ENCODE results near the gene OR2A7.
"Not testable (repeated sequence)": the region's sequence is repeated elsewhere in the genome, so short reads cannot be mapped to it uniquely, and the experiment has no call there.

The OR2A7 gene

GRCh38 chr7:144287171-144287784 lies 22.7 kb upstream of the OR2A7 start:
- not testable (repeated sequence) for H3K27ac ChIP-seq (ENCODE audit: low read length); H3K4me3 ChIP-seq (ENCODE audit: low read length); H3K9me3 ChIP-seq (ENCODE audit: control insufficient read depth, low read depth, low read length); H3K27me3 ChIP-seq (ENCODE audit: control insufficient read depth, insufficient read depth, low read length); H3K9ac ChIP-seq (ENCODE audit: low read length); H3K36me3 ChIP-seq (ENCODE audit: control insufficient read depth, low read depth, low read length); H3K4me1 ChIP-seq (ENCODE audit: control insufficient read depth, low read depth, low read length)

GRCh38 chr7:144283716-144284115 lies 19.1 kb upstream of the OR2A7 start:
- not testable (repeated sequence) for H3K9me3 ChIP-seq (ENCODE audit: control insufficient read depth, low read depth, low read length); H3K27ac ChIP-seq (ENCODE audit: low read length); H3K4me3 ChIP-seq (ENCODE audit: low read length); H3K27me3 ChIP-seq (ENCODE audit: control insufficient read depth, insufficient read depth, low read length); H3K36me3 ChIP-seq (ENCODE audit: control insufficient read depth, low read depth, low read length); H3K4me1 ChIP-seq (ENCODE audit: control insufficient read depth, low read depth, low read length); H3K9ac ChIP-seq (ENCODE audit: low read length)

DNA sequence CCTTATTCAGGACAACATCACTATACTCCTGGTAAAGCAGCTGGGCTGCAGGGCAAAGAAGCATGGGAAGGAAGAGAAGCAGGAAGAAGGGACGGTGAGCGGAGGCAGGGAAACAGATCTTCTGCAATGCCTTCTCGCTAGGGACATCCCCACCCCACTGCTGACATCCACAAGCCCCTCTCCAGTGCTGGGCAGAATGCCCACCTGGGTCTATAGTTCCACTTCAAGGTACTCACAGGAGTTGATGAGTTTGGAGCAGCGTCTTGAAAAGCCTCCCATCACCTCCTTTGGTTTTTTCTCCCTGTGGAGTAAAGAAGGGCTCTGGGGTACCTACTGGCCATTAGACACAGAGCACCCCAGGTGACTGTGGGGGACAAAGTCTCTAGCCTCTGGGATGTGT lies 17.9 kb upstream of the OR2A7 start:
- H3K4me3 ChIP-seq (ENCODE audit: low read length); H3K27me3 ChIP-seq (ENCODE audit: control insufficient read depth, insufficient read depth, low read length); H3K36me3 ChIP-seq (ENCODE audit: control insufficient read depth, low read depth, low read length); H3K9ac ChIP-seq (ENCODE audit: low read length); H3K4me1 ChIP-seq (ENCODE audit: control insufficient read depth, low read depth, low read length); H3K9me3 ChIP-seq (ENCODE audit: control insufficient read depth, low read depth, low read length); H3K27ac ChIP-seq (ENCODE audit: low read length): not testable (repeated sequence)

DNA sequence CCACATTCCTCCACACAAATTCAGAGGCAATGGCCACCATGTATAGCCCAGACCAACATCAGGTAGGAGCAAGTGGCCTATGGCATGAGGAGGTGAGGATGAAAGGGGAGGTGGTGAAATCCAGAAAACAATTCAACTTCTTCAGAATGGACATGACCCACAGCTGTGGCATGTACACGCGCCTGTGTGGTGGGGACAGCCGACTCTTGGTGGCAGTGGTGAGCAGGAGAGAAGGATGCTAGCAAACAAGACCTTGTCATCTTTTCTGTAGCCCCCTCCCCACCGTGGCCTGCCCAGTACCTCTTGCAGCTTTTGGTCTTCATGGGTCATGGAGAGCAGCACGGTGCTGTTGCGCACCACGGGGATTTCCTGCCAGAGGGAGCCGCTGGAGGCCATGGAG lies 17.4 kb upstream of the OR2A7 start:
- not testable (repeated sequence) for H3K9ac ChIP-seq (ENCODE audit: low read length); H3K9me3 ChIP-seq (ENCODE audit: control insufficient read depth, low read depth, low read length); H3K27ac ChIP-seq (ENCODE audit: low read length); H3K36me3 ChIP-seq (ENCODE audit: control insufficient read depth, low read depth, low read length); H3K4me1 ChIP-seq (ENCODE audit: control insufficient read depth, low read depth, low read length); H3K4me3 ChIP-seq (ENCODE audit: low read length); H3K27me3 ChIP-seq (ENCODE audit: control insufficient read depth, insufficient read depth, low read length)

GRCh38 chr7:144280010-144280409 lies 15.4 kb upstream of the OR2A7 start:
- not testable (repeated sequence) for H3K4me1 ChIP-seq (ENCODE audit: control insufficient read depth, low read depth, low read length); H3K27me3 ChIP-seq (ENCODE audit: control insufficient read depth, insufficient read depth, low read length); H3K4me3 ChIP-seq (ENCODE audit: low read length); H3K9ac ChIP-seq (ENCODE audit: low read length); H3K36me3 ChIP-seq (ENCODE audit: control insufficient read depth, low read depth, low read length); H3K27ac ChIP-seq (ENCODE audit: low read length); H3K9me3 ChIP-seq (ENCODE audit: control insufficient read depth, low read depth, low read length)

DNA sequence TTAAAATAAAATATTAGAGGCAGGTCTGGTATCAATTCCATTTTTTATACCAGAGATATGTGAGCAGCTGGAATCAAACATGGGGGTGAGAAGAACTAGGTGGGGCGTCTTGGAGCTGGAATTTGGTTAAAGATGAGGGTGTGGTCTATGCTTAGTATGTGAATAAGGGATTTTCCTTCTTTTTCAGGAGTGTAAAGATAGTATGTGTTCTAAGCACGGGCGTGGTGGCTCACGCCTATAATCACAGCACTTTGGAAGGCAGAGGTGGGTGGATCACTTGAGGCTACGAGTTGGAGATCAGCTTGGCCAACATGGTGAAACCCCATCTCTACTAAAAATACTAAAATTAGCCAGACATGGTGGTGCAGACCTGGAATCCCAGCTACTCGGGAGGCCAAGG lies 10.7 kb upstream of the OR2A7 start:
- H3K27me3 ChIP-seq (ENCODE audit: control insufficient read depth, insufficient read depth, low read length); H3K9ac ChIP-seq (ENCODE audit: low read length); H3K9me3 ChIP-seq (ENCODE audit: control insufficient read depth, low read depth, low read length); H3K36me3 ChIP-seq (ENCODE audit: control insufficient read depth, low read depth, low read length); H3K4me3 ChIP-seq (ENCODE audit: low read length); H3K27ac ChIP-seq (ENCODE audit: low read length); H3K4me1 ChIP-seq (ENCODE audit: control insufficient read depth, low read depth, low read length): not testable (repeated sequence)

DNA sequence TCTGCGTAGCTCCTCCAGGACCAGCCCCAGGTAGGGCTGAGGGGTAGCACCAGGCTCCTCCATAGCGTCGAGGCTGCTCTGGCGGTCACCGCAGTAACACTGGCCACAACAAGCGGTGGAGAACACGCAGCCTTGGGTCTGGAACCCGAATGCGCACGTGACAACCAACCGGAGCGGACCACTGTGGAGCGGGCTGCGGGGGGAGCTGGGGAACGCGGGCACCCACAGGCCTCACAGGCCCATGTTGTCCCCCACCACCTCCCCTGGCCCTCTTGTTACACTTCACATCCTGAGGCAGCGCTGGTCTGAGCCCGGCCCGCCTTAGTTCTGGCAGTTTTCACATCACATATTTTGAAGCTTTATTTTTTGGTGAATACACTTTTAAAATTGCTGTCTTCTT lies 4.6 kb upstream of the OR2A7 start, which contains the start of gene CTAGE8:
Gene CTAGE8, minus strand, starts transcription at position 101 of the 400 bp plus-strand sequence. Its CDS starts 38 bp downstream, at position 63.
- not testable (repeated sequence) for H3K27me3 ChIP-seq (ENCODE audit: control insufficient read depth, insufficient read depth, low read length); H3K4me3 ChIP-seq (ENCODE audit: low read length); H3K4me1 ChIP-seq (ENCODE audit: control insufficient read depth, low read depth, low read length); H3K36me3 ChIP-seq (ENCODE audit: control insufficient read depth, low read depth, low read length); H3K9ac ChIP-seq (ENCODE audit: low read length); H3K9me3 ChIP-seq (ENCODE audit: control insufficient read depth, low read depth, low read length); H3K27ac ChIP-seq (ENCODE audit: low read length)

- H3K9me3 ChIP-seq (ENCODE audit: control insufficient read depth, low read depth, low read length); H3K4me1 ChIP-seq (ENCODE audit: control insufficient read depth, low read depth, low read length); H3K36me3 ChIP-seq (ENCODE audit: control insufficient read depth, low read depth, low read length); H3K27ac ChIP-seq (ENCODE audit: low read length); H3K4me3 ChIP-seq (ENCODE audit: low read length); H3K27me3 ChIP-seq (ENCODE audit: control insufficient read depth, insufficient read depth, low read length); H3K9ac ChIP-seq (ENCODE audit: low read length): not testable (repeated sequence)
Measured at GRCh38 chr7:144262128-144262527, 2.5 kb downstream of the OR2A7 start.

DNA sequence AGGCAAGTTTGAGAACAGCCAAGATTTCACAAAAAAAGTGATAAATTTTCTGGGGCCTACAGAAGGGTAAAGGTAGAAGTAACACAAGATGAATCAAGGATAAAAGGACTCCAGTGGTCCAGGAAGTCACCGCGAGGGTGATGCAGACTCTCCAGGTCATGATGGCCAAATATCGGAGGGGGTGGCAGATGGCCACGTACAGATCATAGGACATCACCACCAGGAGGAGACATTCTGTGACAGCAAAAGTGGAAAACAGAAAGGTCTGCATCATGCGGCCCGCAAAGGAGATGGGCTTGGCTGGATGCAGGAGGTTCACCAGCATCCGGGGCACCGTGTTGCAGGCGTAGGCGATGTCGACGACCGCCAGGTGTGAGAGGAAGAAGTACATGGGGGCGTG lies 5.5 kb downstream of the OR2A7 start:
- not testable (repeated sequence) for H3K27ac ChIP-seq (ENCODE audit: low read length); H3K4me1 ChIP-seq (ENCODE audit: control insufficient read depth, low read depth, low read length); H3K36me3 ChIP-seq (ENCODE audit: control insufficient read depth, low read depth, low read length); H3K27me3 ChIP-seq (ENCODE audit: control insufficient read depth, insufficient read depth, low read length); H3K9ac ChIP-seq (ENCODE audit: low read length); H3K4me3 ChIP-seq (ENCODE audit: low read length); H3K9me3 ChIP-seq (ENCODE audit: control insufficient read depth, low read depth, low read length)

DNA sequence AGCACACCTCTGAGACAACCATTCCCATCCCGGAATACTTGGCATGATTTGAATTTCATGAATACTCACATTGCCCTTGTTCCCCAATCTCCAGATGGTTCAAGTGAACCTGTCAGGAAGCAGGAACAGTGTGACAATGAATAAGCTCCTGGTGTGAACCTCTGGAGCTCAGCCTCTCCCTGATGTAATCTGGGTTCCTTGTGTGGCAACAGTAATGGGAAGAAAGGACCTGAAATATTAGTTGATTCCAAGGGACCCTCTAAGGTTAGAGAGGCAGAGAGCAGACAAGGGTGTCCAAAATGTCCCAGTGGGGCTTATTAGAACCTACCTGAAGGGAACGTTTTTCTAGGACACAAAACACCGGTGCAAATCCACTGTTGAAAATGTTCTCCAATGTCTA lies 8.5 kb downstream of the OR2A7 start:
- H3K4me1 ChIP-seq (ENCODE audit: control insufficient read depth, low read depth, low read length): peaks cover 6% of the 10 kb centered on the region
- no peak overlapping the region for H3K27ac ChIP-seq (ENCODE audit: low read length)
- H3K4me3 ChIP-seq (ENCODE audit: low read length): no peak overlapping the region
- H3K27me3 ChIP-seq (ENCODE audit: control insufficient read depth, insufficient read depth, low read length): no peaks in the 10 kb centered on the region
- no peaks in the 10 kb centered on the region for H3K9me3 ChIP-seq (ENCODE audit: control insufficient read depth, low read depth, low read length)
- no peak overlapping the region for H3K9ac ChIP-seq (ENCODE audit: low read length)
- H3K36me3 ChIP-seq (ENCODE audit: control insufficient read depth, low read depth, low read length): no peaks in the 10 kb centered on the region

GRCh38 chr7:144255471-144255897 lies 9.1 kb downstream of the OR2A7 start:
- Histone ChIP-seq H3K4me1 (ENCODE audit: control insufficient read depth, low read depth, low read length) (peaks cover 6% of the 10 kb centered on the region), H3K9me3 (ENCODE audit: control insufficient read depth, low read depth, low read length) (no peaks in the 10 kb centered on the region), H3K9ac (ENCODE audit: low read length) (no peak overlapping the region), H3K27ac (ENCODE audit: low read length) (no peak overlapping the region), H3K36me3 (ENCODE audit: control insufficient read depth, low read depth, low read length) (no peaks in the 10 kb centered on the region), H3K27me3 (ENCODE audit: control insufficient read depth, insufficient read depth, low read length) (no peaks in the 10 kb centered on the region), H3K4me3 (ENCODE audit: low read length) (no peak overlapping the region)

DNA sequence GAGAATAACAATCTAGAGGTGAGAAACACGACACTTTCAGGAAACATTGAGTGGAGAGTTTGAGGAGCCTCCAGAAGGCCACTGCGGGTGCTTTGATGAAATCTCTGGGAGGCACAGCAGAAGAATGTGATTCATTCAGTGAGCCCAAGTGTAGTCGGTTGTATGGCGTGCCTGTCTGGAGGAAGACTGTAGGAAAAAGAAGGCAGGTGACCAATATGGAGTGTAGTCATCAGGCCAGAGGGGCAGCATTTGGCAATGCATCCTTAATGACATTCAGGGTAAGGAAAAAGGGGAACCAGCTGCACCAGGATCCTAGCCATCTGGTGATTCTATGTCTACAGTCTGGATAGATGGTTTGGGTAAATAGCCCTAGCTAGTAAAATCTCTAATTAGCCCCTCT lies 12.3 kb downstream of the OR2A7 start:
- not testable (repeated sequence) for H3K36me3 ChIP-seq (ENCODE audit: control insufficient read depth, low read depth, low read length); H3K4me3 ChIP-seq (ENCODE audit: low read length); H3K4me1 ChIP-seq (ENCODE audit: control insufficient read depth, low read depth, low read length)

More for the DNA sequence above, 12.3 kb downstream of the OR2A7 start:
- H3K9me3 ChIP-seq (ENCODE audit: control insufficient read depth, low read depth, low read length); H3K27ac ChIP-seq (ENCODE audit: low read length); H3K27me3 ChIP-seq (ENCODE audit: control insufficient read depth, insufficient read depth, low read length); H3K9ac ChIP-seq (ENCODE audit: low read length): not testable (repeated sequence)

Measured in iPS-18a (cell line).